ENCODE measurements around the gene UNC13C. TPM values are rescaled to one million over a fixed set of nuclear protein-coding genes. Genes with fewer than 3 reads are reported as not detected.

Gene UNC13C
- total and polyA plus RNA-seq, 10 of the 15 experiments (the other 5 are each of a cell fraction or from before 2014, with no cell fraction given): 9.9 to 81.3 (median 25.0) TPM

- 21% methylated on average over 3 of the region's 3 CpGs for WGBS (ENCODE audit: insufficient coverage, insufficient replicate concordance, low lambda C conversion rate, missing lambda C conversion rate)
- POLR2A ChIA-PET: no interaction called here
- Histone ChIP-seq H3K36me3 (ENCODE audit: control insufficient read depth in 2 of 2, insufficient read depth in 2 of 2, low read length in 1 of 2) (no peaks in the 10 kb centered on the region), H3K79me2 (ENCODE audit: control insufficient read depth, insufficient read depth, low read length) (no peaks in the 10 kb centered on the region), H3K4me1 (ENCODE audit: control insufficient read depth, insufficient read depth, low read length) (no peaks in the 10 kb centered on the region), H3K27ac (ENCODE audit: control insufficient read depth, insufficient read depth) (no peak overlapping the region), H4K20me1 (ENCODE audit: control insufficient read depth, insufficient read depth) (no peaks in the 10 kb centered on the region), H2AFZ (ENCODE audit: control insufficient read depth, low read depth, low read length) (no peak overlapping the region), H3K4me3 (no peak overlapping the region), H3K9me3 (replicated peaks; ENCODE audit: control insufficient read depth, insufficient read depth, low read length) (no peaks in the 10 kb centered on the region; the same call in 2 of the 3 replicates), H3K4me2 (ENCODE audit: control insufficient read depth, insufficient read depth) (no peak overlapping the region), H3K27me3 (replicated peaks in 1 of 2; ENCODE audit: control insufficient read depth in 2 of 2, insufficient read depth in 2 of 2, low read length in 1 of 2) (no peaks in the 10 kb centered on the region), H3K9ac (ENCODE audit: control insufficient read depth, insufficient read depth, low read length) (no peak overlapping the region)
- no peak for DNase-seq (ENCODE audit: low read depth, low spot score)
- intact Hi-C loops (cut with micrococcal nuclease; ENCODE audit: unreplicated experiment) (no loop called here), in situ Hi-C loops (cut with MboI) (no loop called here)
- SMC1A ChIA-PET (ENCODE audit: uncharacterized antibody, unreplicated experiment): interaction anchor here (0.7 to 1.8 kb wide), 10 partner anchors 8 to 402 kb away, joined by 3 to 7 read pairs (median 3); no protein-coding TSS in a partner anchor
- RAD21 ChIA-PET (ENCODE audit: unreplicated experiment): interaction anchor here (1.1 to 1.3 kb wide), 3 partner anchors 11 to 22 kb away, joined by 3 to 4 read pairs (median 3); no protein-coding TSS in a partner anchor
- no peak for FAIRE-seq
- no TSS peak for BruUV-seq (replicated peaks)
- no peak for ATAC-seq
- CTCF ChIA-PET: interaction anchor here (0.6 to 1.4 kb wide), 5 partner anchors 9 to 225 kb away, joined by 3 to 4 read pairs (median 3); no protein-coding TSS in a partner anchor
- TF ChIP-seq SIX5 (IDR thresholded peaks at IDR 0.05; ENCODE audit: low read depth, low read length, severe bottlenecking) (no peak), NFIC (IDR thresholded peaks at IDR 0.05; ENCODE audit: low read depth, low read length) (no peak), IRF3 (IDR thresholded peaks at IDR 0.05) (no peak), ZNF274 (IDR thresholded peaks at IDR 0.05; ENCODE audit: insufficient read depth, insufficient read length) (no peak), ZBTB4 (CRISPR knock-in tag; IDR thresholded peaks at IDR 0.05) (no peak), MTA2 (IDR thresholded peaks at IDR 0.05; ENCODE audit: low read depth) (no peak), ZNF622 (IDR thresholded peaks at IDR 0.05) (no peak), POLR2AphosphoS2 (IDR thresholded peaks at IDR 0.05; ENCODE audit: low read depth, low read length) (no peak), HDGF (IDR thresholded peaks at IDR 0.05) (no peak), TCF7 (IDR thresholded peaks at IDR 0.05; ENCODE audit: borderline replicate concordance) (no peak), SMAD5 (IDR thresholded peaks at IDR 0.05; ENCODE audit: low read depth) (no peak), NKRF (conservative IDR thresholded peaks at IDR 0.05) (no peak), SUPT20H (IDR thresholded peaks at IDR 0.05; ENCODE audit: borderline replicate concordance, control insufficient read depth, low read depth, low read length) (no peak), ELK1 (IDR thresholded peaks at IDR 0.05; ENCODE audit: low read depth, low read length) (no peak), CEBPB (IDR thresholded peaks at IDR 0.05; ENCODE audit: borderline replicate concordance in 1 of 2, low read depth in 2 of 2, low read length in 2 of 2) (no peak), PAX5 (IDR thresholded peaks at IDR 0.05; ENCODE audit: borderline replicate concordance, low read depth, low read length) (no peak)
These were observed 386.7 kb downstream of the UNC13C start for GRCh38 chr15:54364961-54365360.

Data from GM12878 (cell line).